Left ventricle myocardium superior (tissue), 1 donor: Measurements from ENCODE around the gene CFTR. TPM values are rescaled to one million over a fixed set of nuclear protein-coding genes. Genes with fewer than 3 reads are reported as not detected.
"Not testable (repeated sequence)": the region's sequence is repeated elsewhere in the genome, so short reads cannot be mapped to it uniquely, and the experiment has no call there.

Source experiments
- ATAC-seq: fragments of 200-7000 bp; cut with Tn5 transposase; one replicate; pipeline ENCODE4 v1.9.1; 2020; ENCODE audit warnings: mild to moderate bottlenecking, moderate library complexity
- DNase-seq: peaks from one replicate; pipeline ENCODE4 v3.0.0-alpha.2; 2020
- intact Hi-C: fragments of 100-400 bp; cut with micrococcal nuclease; formaldehyde crosslinking; loops from one replicate; pipeline ENCODE4 v1.11.0; 2022
- total RNA-seq: library from RNA; stranded (reverse); fragmentation: NEBNext Ultra II Directional; extraction: Animal tissue kit (Norgen Biotek cat#: 25700); gene quantifications from one replicate; pipeline ENCODE4 v1.2.1, GENCODE V29; 2021
- donor health status: DM: no; HTN: yes; CAD: no; lungs with severe emphysema.

Gene CFTR
- total RNA-seq, 1 donor from 2014 or later, result 3.0 TPM

DNA sequence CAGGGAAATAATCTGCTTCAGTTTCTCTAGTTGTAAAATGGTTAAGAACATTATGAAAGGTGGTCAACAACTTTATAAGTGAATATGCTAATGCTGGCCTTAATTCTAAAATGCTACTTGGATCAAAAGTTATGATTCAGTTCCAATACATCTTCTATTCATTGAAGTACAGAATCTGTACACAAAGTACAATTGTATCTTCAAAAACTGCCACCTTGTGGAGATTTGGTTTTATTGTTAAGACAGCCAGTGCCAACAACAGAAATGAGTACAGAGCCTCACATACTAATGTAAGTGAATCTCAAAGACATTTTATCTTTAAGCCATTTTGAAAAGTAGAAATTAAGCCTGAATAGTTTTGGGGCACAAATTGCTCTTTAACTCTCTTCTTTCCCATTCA is 194.0 kb downstream of the CFTR start:
- DNase-seq (no peak), ATAC-seq (no peak)
- intact Hi-C loops, result no loop called here

DNA sequence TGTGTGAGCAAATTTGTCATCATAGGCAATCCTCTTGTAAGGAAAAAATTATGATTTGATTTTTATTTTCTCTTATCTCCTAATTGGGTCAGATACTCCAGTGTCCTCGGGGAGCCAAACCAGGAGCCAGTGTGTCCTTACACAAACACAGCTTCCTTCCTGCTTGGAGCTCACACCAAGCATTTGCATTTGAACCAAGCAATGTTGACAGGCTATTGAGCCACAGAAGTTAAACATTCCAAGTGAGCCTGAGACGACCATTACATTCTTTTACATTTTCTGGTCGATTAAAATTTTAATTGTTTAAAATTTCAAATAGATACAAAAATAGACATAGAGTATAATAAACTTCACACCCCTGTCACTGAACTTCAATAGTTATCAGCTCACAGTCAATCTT is 194.8 kb downstream of the CFTR start:
- intact Hi-C loops, result no loop called here
- ATAC-seq (no peak), DNase-seq (no peak)

DNA sequence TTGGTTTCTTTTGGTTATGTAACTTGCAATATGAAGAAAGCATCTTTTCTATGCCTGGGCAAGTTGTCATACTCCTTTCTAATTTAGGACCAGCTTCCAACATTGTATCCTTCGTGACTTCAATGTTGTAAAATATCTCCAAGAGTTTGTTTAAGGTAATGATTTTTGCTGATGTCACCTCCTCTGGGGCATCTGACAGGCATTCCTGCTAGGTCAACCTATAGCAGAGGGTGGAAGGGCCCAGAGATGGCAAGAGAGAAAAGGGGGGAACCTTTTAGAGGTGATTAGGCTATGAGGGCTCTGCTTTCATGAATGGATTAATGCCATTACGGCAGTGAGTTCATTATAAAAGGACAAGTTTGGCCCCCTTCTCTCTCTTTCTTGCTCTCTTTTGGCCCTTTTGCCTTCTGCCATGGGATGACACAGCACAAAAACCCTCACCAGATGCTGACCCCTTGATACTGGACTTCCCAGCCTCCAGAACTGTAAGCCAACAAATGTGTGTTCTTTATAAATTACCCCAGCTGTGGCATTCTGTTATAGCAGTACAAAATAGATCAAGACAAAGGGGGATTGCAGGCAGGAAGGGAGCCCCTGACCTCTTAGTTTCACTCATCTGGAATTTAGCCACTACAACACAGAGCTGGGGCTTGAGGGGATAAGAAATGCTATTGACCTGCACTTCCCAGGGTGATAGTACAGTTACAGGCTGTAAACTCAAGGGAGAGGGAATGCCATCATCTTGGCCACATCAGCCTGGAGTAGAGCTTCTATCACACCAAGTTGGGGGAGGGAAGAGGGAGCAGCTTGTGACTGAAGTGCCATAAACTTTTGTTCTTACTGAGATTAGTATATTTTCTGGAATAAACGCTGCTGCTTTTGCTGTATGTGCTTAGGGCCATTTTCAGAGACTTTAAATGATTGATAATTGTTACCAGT is 195.9 kb downstream of the CFTR start:
- DNase-seq (no peak), ATAC-seq (no peak)
- intact Hi-C loops, result no loop called here

- intact Hi-C loops, result no loop called here
- DNase-seq (no peak), ATAC-seq (no peak)
Measured at GRCh38 chr7:117679120-117679519, 199.3 kb downstream of the CFTR start.

DNA sequence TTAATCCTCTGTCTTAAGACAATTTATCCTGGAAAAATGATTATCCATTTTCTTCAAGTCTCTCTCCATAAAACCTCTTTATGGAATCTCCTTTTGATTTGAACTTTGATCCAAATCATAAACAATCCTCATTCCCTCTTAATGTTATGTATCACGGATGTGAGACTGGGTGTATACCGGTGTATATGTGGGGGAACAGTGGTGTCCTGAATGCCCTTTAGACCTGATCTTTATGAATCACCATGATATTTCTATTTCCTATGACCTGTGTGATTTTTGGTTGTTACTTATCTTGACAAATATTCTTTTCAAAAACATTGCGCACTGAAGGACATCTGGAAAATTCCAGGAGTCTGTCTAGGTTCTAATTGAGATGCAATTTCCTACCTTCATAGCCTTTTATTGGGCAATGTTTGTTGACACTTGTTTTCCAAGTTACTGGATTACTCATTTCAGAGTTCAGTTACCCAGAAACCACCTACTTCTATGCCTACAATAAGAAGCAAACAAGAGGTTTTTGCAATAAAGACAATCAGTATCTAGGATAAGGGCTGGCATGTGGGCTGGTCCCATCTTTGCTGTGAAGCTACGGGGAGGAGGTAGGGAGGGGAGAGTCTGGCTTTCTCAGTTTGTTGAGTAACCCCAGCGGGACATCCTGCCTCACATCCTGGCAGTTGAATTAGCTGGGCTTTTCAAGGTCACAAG is 203.0 kb downstream of the CFTR start:
- ATAC-seq, result no peak
- intact Hi-C loops, result no loop called here
- DNase-seq, result no peak

GRCh38 chr7:117683430-117684175 is 203.8 kb downstream of the CFTR start:
- ATAC-seq, result no peak
- no peak for DNase-seq
- intact Hi-C loops, result no loop called here

DNA sequence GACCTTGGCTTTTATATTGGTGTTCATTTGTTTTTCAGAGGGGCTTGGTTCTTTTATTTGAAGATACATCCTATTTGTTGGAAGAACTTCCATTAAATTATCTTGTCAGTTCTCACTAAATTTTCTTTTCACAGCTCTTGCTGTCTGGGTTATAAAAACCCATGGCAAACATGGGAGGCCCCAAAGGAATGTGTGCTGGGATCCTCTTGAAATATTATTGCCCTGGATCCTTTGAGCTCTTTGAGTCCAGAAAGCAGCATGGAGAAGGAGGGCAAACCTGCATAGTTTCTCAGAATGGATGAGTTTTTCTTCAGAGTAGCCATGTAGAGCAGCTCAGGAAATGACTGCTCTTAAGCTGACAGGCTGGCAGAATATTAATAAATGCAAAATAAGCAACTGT is 206.0 kb downstream of the CFTR start:
- intact Hi-C loops, result no loop called here
- ATAC-seq (no peak), DNase-seq (no peak)

DNA sequence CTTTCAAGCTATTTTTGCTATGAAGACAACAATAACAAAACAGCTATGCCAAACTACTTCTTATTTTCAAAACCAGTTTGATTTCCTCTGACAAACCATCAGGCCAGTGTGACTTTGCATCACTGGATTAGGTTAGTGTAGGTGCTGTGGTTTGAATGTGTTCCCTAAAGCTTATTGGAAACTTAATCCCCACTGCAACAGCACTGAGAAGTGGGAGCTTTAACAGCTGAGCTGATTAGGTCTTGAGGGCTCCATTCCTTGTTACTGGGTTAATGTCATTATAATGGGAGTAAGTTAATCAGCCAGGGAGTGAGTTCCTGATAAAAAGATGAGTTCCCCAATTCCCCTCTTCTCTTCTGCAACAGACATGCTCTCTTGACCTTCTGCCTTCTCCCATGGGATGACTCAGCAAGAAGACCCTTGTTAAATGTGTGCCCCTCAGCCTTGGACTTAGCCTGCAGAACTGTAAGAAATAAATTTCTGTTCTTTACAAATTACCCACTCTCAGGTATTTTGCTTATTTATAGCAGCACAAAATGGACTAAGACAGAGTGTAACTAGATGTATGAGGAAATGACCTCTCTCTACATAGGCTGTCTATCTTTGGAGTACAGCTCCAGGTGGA is 206.6 kb downstream of the CFTR start:
- ATAC-seq, result no peak
- intact Hi-C loops, result no loop called here

GRCh38 chr7:117688126-117688525 is 208.3 kb downstream of the CFTR start:
- intact Hi-C loops, result no loop called here
- no peak for DNase-seq
- ATAC-seq, result no peak

More for the DNA sequence above, 206.6 kb downstream of the CFTR start:
- no peak for DNase-seq

DNA sequence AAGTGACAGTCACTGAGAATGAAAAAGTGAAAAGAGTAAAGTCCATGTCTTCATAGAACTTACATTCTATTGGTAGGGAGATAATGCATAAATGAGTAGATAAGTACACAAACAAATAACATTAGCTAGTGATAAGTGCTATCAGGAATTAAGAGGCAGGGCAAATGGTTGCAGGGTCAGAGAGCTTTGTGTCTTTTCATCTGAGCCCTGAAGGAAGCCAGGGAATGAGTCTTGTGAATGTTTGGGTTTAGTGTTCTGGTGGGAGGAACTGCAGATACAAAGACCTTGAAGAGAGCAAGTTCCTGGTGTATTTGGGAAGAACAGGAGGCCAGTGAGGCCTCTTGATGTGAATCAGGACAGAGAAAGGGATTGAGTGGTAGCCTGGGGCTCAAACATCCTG is 209.6 kb downstream of the CFTR start:
- no peak for ATAC-seq
- intact Hi-C loops, result no loop called here

DNA sequence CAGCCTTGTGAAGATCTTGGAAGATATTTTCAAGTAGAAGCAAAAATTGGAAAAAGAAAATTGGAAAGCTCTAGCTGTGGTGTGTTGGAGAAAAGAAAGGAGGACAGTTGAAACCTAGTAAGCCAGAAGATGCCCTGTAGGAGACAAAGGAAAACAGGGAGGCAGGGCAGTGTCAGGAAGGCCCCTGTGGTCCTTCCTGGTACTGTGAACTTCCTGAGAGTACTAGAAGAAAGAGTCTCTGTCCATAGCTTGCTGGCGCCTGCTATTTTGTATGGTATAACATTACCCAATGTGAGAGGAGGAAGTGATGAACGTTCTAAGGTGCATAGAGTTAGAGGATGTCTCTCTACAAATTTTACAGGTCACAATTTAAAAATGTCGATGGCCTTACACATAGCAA is 210.3 kb downstream of the CFTR start:
- ATAC-seq (no peak), DNase-seq (no peak)
- intact Hi-C loops, result no loop called here

More for the DNA sequence above, 209.6 kb downstream of the CFTR start:
- DNase-seq, result no peak

DNA sequence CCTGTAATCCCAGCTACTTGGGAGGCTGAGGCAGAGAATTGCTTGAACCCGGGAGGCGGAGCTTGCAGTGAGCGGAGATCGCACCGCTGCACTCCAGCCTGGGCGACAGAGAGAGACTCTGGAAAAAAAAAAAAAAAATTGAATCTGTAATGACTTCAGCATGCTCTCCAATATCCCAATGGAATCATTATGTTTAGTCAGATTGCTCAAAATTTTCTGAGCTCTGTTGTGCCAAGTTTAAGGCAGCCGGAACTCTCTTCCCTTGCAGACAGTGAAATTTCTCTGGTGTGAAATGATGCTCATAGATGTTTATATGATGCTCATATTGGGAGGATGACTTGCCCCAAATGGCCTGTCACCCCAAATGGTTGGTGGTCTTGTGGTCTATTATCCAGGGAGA is 212.5 kb downstream of the CFTR start:
- ATAC-seq (no peak), DNase-seq (no peak)
- intact Hi-C loops, result no loop called here

DNA sequence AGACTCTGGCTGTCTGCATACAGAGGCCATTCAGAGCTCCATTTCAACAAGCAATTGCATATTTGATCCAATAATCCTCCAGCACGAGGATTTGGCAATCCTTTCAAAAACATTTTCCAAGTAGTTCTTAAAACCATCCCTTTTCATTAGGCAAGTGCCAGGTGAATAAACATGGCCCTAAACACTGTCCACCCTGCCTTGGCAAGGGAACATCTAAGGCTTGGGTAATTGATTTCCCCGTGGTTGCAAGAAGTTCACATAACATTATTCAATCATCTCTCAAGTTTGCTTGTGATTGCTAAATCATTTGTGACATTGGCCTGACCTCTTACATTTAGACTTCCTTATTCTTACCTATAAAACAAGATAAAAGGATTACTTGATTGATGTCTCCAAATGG is 218.2 kb downstream of the CFTR start:
- no peak for ATAC-seq
- intact Hi-C loops, result no loop called here
- no peak for DNase-seq

DNA sequence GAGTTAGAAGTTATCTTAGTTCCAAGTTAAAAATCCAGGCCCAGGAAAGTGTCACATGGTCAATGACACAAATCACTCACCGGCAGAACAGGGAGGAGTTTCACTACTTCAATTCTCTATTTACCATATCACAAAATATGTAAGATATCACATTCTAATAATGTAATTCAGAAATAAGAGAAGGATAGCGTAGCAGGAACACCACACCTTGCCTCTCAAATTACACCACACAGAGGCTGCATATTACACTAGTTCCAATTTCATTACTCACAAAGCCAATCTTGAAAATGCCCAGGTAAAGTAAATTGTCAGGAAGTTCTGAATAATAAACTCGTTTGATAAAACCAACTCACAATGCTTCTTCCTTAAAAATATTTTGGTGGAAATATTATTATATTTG is 224.2 kb downstream of the CFTR start:
- DNase-seq (no peak), ATAC-seq (no peak)
- intact Hi-C loops, result no loop called here

DNA sequence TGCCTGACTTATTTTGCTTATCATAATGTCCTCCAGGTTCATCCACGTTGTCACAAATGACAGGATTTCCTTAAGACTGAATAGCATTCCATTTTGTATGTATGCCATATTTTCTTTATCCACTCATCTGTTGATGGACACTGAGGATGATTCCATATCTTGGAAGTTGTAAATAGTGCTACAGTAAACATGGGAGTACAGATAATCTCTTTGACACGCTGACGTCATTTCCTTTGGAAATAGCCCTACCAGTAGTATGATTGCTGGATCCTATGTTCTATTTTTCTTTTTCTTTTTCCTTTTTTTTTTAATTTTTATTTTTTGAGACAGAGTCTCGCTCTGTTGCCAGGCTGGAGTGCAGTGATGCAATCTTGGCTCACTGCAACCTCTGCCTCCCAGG is 225.8 kb downstream of the CFTR start:
- no peak for ATAC-seq
- no peak for DNase-seq
- intact Hi-C loops, result no loop called here

- intact Hi-C loops, result no loop called here
- DNase-seq (no peak), ATAC-seq (no peak)
Measured at GRCh38 chr7:117706210-117706609, 226.4 kb downstream of the CFTR start.

DNA sequence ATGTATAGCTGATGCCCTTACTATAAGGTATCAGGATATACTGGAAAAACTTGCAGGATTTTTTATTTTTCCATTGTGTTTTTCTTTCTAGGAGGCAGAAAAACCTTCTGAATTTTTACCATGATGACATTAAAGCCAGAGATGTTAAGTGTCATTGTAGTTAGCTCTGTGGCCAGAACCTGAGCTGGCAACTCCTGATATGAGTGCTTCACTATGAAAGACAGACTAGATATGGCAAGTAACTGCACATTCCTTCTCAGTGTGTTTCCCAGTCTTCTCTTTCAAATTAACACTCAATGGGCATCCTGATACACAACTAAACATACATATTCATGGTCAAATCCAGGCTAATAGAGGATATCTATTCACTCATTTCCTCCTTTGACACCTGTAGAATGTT is 227.3 kb downstream of the CFTR start:
- DNase-seq, result no peak
- intact Hi-C loops, result no loop called here

GRCh38 chr7:117708173-117708572 is 228.3 kb downstream of the CFTR start:
- intact Hi-C loops, ATAC-seq, DNase-seq: not testable (repeated sequence)

More for the DNA sequence above, 227.3 kb downstream of the CFTR start:
- ATAC-seq, result no peak

DNA sequence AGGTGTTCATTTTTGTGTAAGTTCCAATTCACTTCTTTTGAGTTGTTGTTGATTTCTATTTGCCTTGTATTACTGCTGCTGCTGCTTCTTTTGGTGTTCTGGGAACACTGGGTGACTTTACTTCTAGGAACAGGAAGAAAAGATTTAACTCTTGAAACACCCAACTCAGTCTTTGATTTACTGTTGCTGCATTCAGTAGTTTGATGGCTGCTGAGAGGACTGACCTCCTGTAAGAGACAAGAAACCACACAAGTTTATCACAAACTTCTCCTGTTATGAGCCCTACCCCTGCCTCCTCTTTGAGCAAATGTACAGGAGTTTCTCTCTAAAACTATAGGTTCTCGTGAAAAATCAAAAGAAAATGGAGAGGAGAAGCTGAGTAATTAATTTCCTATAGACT is 231.7 kb downstream of the CFTR start:
- no peak for DNase-seq
- intact Hi-C loops, result no loop called here
- no peak for ATAC-seq
